ENCODE data around the gene ACTL10.

Gene ACTL10

GRCh38 chr20:33648396-33649004, 18.2 kb upstream of the ACTL10 start:
- in situ Hi-C loops (cut with MboI; ENCODE audit: low sequenced_read_pairs): no loop called here

- in situ Hi-C loops (cut with MboI; ENCODE audit: low sequenced_read_pairs): no loop called here
These were observed 17.5 kb upstream of the ACTL10 start for GRCh38 chr20:33649201-33649681.

GRCh38 chr20:33650111-33650752, 16.5 kb upstream of the ACTL10 start:
- in situ Hi-C loops (cut with MboI; ENCODE audit: low sequenced_read_pairs): no loop called here

GRCh38 chr20:33650753-33651561, 15.8 kb upstream of the ACTL10 start:
- in situ Hi-C loops (cut with MboI; ENCODE audit: low sequenced_read_pairs): no loop called here

GRCh38 chr20:33651562-33652048, 15.1 kb upstream of the ACTL10 start:
- in situ Hi-C loops (cut with MboI; ENCODE audit: low sequenced_read_pairs): no loop called here

- in situ Hi-C loops (cut with MboI; ENCODE audit: low sequenced_read_pairs): no loop called here
These were observed 13.4 kb upstream of the ACTL10 start for GRCh38 chr20:33653218-33653899.

- in situ Hi-C loops (cut with MboI; ENCODE audit: low sequenced_read_pairs): no loop called here
These were observed 12.7 kb upstream of the ACTL10 start for GRCh38 chr20:33653900-33654596.

GRCh38 chr20:33654680-33655161, 12.0 kb upstream of the ACTL10 start:
- in situ Hi-C loops (cut with MboI; ENCODE audit: low sequenced_read_pairs): no loop called here

GRCh38 chr20:33655164-33655563, 11.6 kb upstream of the ACTL10 start:
- in situ Hi-C loops (cut with MboI; ENCODE audit: low sequenced_read_pairs): no loop called here

GRCh38 chr20:33656010-33656782, 10.5 kb upstream of the ACTL10 start:
- in situ Hi-C loops (cut with MboI; ENCODE audit: low sequenced_read_pairs): no loop called here

GRCh38 chr20:33656783-33657703, 9.7 kb upstream of the ACTL10 start:
- in situ Hi-C loops (cut with MboI; ENCODE audit: low sequenced_read_pairs): no loop called here

GRCh38 chr20:33657704-33658095, 9.0 kb upstream of the ACTL10 start:
- in situ Hi-C loops (cut with MboI; ENCODE audit: low sequenced_read_pairs): no loop called here

- in situ Hi-C loops (cut with MboI; ENCODE audit: low sequenced_read_pairs): no loop called here
These were observed 8.2 kb upstream of the ACTL10 start for GRCh38 chr20:33658510-33658909.

- in situ Hi-C loops (cut with MboI; ENCODE audit: low sequenced_read_pairs): no loop called here
These were observed 7.8 kb upstream of the ACTL10 start for GRCh38 chr20:33658929-33659328.

- in situ Hi-C loops (cut with MboI; ENCODE audit: low sequenced_read_pairs): no loop called here
These were observed 7.3 kb upstream of the ACTL10 start for GRCh38 chr20:33659341-33660034.

- in situ Hi-C loops (cut with MboI; ENCODE audit: low sequenced_read_pairs): no loop called here
These were observed 6.6 kb upstream of the ACTL10 start for GRCh38 chr20:33660035-33660684.

- in situ Hi-C loops (cut with MboI; ENCODE audit: low sequenced_read_pairs): no loop called here
These were observed 6.1 kb upstream of the ACTL10 start for GRCh38 chr20:33660685-33661058.

GRCh38 chr20:33662172-33662571, 4.6 kb upstream of the ACTL10 start, which contains the start of gene C20orf144:
C20orf144 (plus strand) TSS chr20:33662327; CDS start chr20:33662346, 19 bp downstream.
- in situ Hi-C loops (cut with MboI; ENCODE audit: low sequenced_read_pairs): no loop called here
